DOHH2 (cell line): ENCODE data around the gene MICAL2.

Experiments
- H3F3A ChIP-seq: fragments of 200-600 bp; sonication (generic), shearing (Covaris generic); 2 replicates; pipeline ENCODE4 v1.6.0; 2016; ENCODE audit warnings: antibody characterized with exemption, mild to moderate bottlenecking; ENCODE audit not compliant: control insufficient read depth, insufficient read depth
- H3K27ac ChIP-seq: fragments of 200-600 bp; sonication (generic); 2 replicates; pipeline ENCODE4 v1.5.1; 2014; ENCODE audit warnings: low read depth, mild to moderate bottlenecking, low read length, moderate library complexity
- H3K27me3 ChIP-seq: fragments of 200-600 bp; sonication (generic); 2 replicates; pipeline ENCODE4 v1.6.1; 2014; ENCODE audit warnings: mild to moderate bottlenecking, low read length, mixed read lengths; ENCODE audit not compliant: control insufficient read depth
- H3K36me3 ChIP-seq: fragments of 200-600 bp; sonication (generic); 2 replicates; pipeline ENCODE4 v1.6.1; 2014; ENCODE audit warnings: mild to moderate bottlenecking, low read length, moderate library complexity, mixed read lengths; ENCODE audit not compliant: control insufficient read depth
- H3K4me1 ChIP-seq: fragments of 200-600 bp; sonication (generic); 2 replicates; pipeline ENCODE4 v1.6.1; 2014; ENCODE audit warnings: mild to moderate bottlenecking, low read length, mixed read lengths; ENCODE audit not compliant: control insufficient read depth
- H3K4me2 ChIP-seq: fragments of 200-600 bp; sonication (generic); 2 replicates; pipeline ENCODE4 v1.6.0; 2014; ENCODE audit warnings: mild to moderate bottlenecking, low read length, moderate library complexity
- H3K4me3 ChIP-seq: fragments of 200-600 bp; sonication (generic); 2 replicates; pipeline ENCODE4 v1.5.1; 2014; ENCODE audit warnings: mild to moderate bottlenecking, low read length, mixed read lengths
- H3K79me2 ChIP-seq: fragments of 200-600 bp; sonication (generic); 2 replicates; pipeline ENCODE4 v1.6.1; 2014; ENCODE audit warnings: mild to moderate bottlenecking, low read length, mixed read lengths; ENCODE audit not compliant: control insufficient read depth
- H3K9me2 ChIP-seq: fragments of 200-600 bp; sonication (generic); replicated peaks from 2 replicates; pipeline ENCODE4 v1.6.1; 2014; ENCODE audit warnings: mild to moderate bottlenecking, low read length, mixed read lengths; ENCODE audit not compliant: control insufficient read depth
- H3K9me3 ChIP-seq: fragments of 200-600 bp; sonication (generic); 2 replicates; pipeline ENCODE4 v1.6.1; 2014; ENCODE audit warnings: antibody characterized with exemption, low read length, mixed read lengths; ENCODE audit not compliant: control insufficient read depth, insufficient read depth
- H4K20me1 ChIP-seq: fragments of 200-600 bp; sonication (generic); 2 replicates; pipeline ENCODE4 v1.6.0; 2014; ENCODE audit warnings: low read depth, mild to moderate bottlenecking, antibody characterized with exemption, low read length, moderate library complexity; ENCODE audit not compliant: control insufficient read depth, insufficient read depth
- CTCF ChIP-seq: fragments of 200-600 bp; sonication (generic); IDR thresholded peaks from one replicate; pipeline ENCODE4 v1.5.1; 2014; ENCODE audit warnings: antibody characterized with exemption, mild to moderate bottlenecking, low read depth, low read length; ENCODE audit not compliant: poor library complexity, severe bottlenecking
- EZH2phosphoT487 ChIP-seq: fragments of 200-600 bp; sonication (generic); IDR thresholded peaks from 2 replicates; pipeline ENCODE4 v1.6.1; 2017; ENCODE audit warnings: borderline replicate concordance, mild to moderate bottlenecking, antibody characterized with exemption, low read length, moderate library complexity, mixed read lengths

MICAL2 gene

GRCh38 chr11:12117200-12117599 lies 6.8 kb downstream of the MICAL2 start:
- no peaks in the 10 kb centered on the region for H3F3A ChIP-seq
- H4K20me1 ChIP-seq = no peaks in the 10 kb centered on the region
- H3K9me2 ChIP-seq = no peaks in the 10 kb centered on the region
- no peaks in the 10 kb centered on the region for H3K4me1 ChIP-seq
- H3K27me3 ChIP-seq = no peaks in the 10 kb centered on the region
- no peak overlapping the region for H3K4me3 ChIP-seq
- no peaks in the 10 kb centered on the region for H3K9me3 ChIP-seq
- H3K79me2 ChIP-seq = no peaks in the 10 kb centered on the region
- no peak overlapping the region for H3K4me2 ChIP-seq
- no peak for TF ChIP-seq EZH2phosphoT487
- TF ChIP-seq CTCF = no peak
- no peaks in the 10 kb centered on the region for H3K36me3 ChIP-seq
- no peak overlapping the region for H3K27ac ChIP-seq

- no peaks in the 10 kb centered on the region for H3K4me1 ChIP-seq
- no peak overlapping the region for H3K4me3 ChIP-seq
- H3K9me3 ChIP-seq = no peaks in the 10 kb centered on the region
- no peaks in the 10 kb centered on the region for H4K20me1 ChIP-seq
- H3K27ac ChIP-seq = no peak overlapping the region
- no peaks in the 10 kb centered on the region for H3K9me2 ChIP-seq
- no peaks in the 10 kb centered on the region for H3F3A ChIP-seq
- H3K36me3 ChIP-seq = no peaks in the 10 kb centered on the region
- no peaks in the 10 kb centered on the region for H3K27me3 ChIP-seq
- no peaks in the 10 kb centered on the region for H3K79me2 ChIP-seq
- H3K4me2 ChIP-seq = no peak overlapping the region
- no peak for TF ChIP-seq CTCF
- no peak for TF ChIP-seq EZH2phosphoT487
These were observed 7.2 kb downstream of the MICAL2 start for GRCh38 chr11:12117611-12118010.

GRCh38 chr11:12118949-12119348 lies 8.6 kb downstream of the MICAL2 start:
- Histone ChIP-seq H3K4me2 (no peak overlapping the region), H3K79me2 (no peaks in the 10 kb centered on the region), H3F3A (no peaks in the 10 kb centered on the region), H3K27ac (no peak overlapping the region), H3K36me3 (no peaks in the 10 kb centered on the region), H3K4me3 (no peak overlapping the region), H3K4me1 (no peaks in the 10 kb centered on the region), H3K27me3 (no peaks in the 10 kb centered on the region), H4K20me1 (no peaks in the 10 kb centered on the region), H3K9me3 (no peaks in the 10 kb centered on the region), H3K9me2 (no peaks in the 10 kb centered on the region)
- TF ChIP-seq CTCF = no peak
- no peak for TF ChIP-seq EZH2phosphoT487

- Histone ChIP-seq H3K27me3 (no peaks in the 10 kb centered on the region), H4K20me1 (no peaks in the 10 kb centered on the region), H3K9me2 (no peaks in the 10 kb centered on the region), H3K36me3 (no peaks in the 10 kb centered on the region), H3K9me3 (no peaks in the 10 kb centered on the region), H3K79me2 (no peaks in the 10 kb centered on the region), H3F3A (no peaks in the 10 kb centered on the region), H3K4me2 (no peak overlapping the region), H3K4me3 (no peak overlapping the region), H3K27ac (no peak overlapping the region), H3K4me1 (no peaks in the 10 kb centered on the region)
- TF ChIP-seq EZH2phosphoT487 = no peak
- TF ChIP-seq CTCF = no peak
These were observed 9.1 kb downstream of the MICAL2 start for GRCh38 chr11:12119502-12119901.
